HEK293 (cell line): Measurements from ENCODE around the gene RSBN1L.

Source experiments
- INSM2 ChIP-seq: fragments of 450-650 bp; formaldehyde crosslinking; IDR thresholded peaks from 2 replicates; pipeline ENCODE4 v1.5.1; 2016; ENCODE audit warnings: missing biosample characterization, missing genetic modification characterization
- ZBTB44 ChIP-seq: fragments of 450-650 bp; IDR thresholded peaks from 2 replicates; pipeline ENCODE4 v1.5.1; 2018; ENCODE audit warnings: missing biosample characterization, mild to moderate bottlenecking, missing genetic modification characterization

- TF ChIP-seq ZBTB44 (tag by site-specific recombination) (no peak), INSM2 (tag by site-specific recombination) (no peak)
Observed at GRCh38 chr7:77736991-77737390, 40.7 kb downstream of the RSBN1L start.
